ENCODE data around the gene RNU2-1.

Gene RNU2-1

DNA sequence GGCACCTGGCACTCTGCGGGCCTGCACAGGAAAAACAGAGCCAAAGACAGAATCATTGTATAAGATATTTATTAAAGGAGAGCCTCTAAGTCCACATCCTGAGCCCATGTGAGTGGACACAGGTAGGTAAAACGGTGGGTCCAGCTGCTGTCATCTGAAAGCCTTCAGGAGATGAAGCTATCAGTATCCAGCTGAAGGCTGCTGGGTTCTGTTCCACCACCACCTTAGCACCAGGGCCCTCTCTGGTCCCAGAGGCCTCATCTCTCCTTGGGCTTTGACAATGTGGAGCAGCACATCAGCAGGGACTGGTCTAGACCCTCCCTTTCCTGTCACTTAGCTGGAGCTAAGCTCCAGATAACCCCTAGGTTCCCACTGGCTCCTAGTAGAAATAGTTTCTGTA lies 14.8 kb downstream of the RNU2-1 start:
- Histone ChIP-seq H3K27me3 (ENCODE audit: insufficient read depth, poor library complexity, severe bottlenecking) (no peaks in the 10 kb centered on the region), H3K9me3 (ENCODE audit: severe bottlenecking) (no peaks in the 10 kb centered on the region), H3K4me1 (ENCODE audit: insufficient read depth, poor library complexity, severe bottlenecking) (no peaks in the 10 kb centered on the region), H3K36me3 (ENCODE audit: low read depth) (no peaks in the 10 kb centered on the region), H3K4me3 (ENCODE audit: severe bottlenecking) (no peak overlapping the region), H3K27ac (ENCODE audit: poor library complexity, severe bottlenecking) (no peak overlapping the region)
- ATAC-seq (ENCODE audit: low read depth) (no peak), DNase-seq (ENCODE audit: low spot score) (no peak)
- TF ChIP-seq, protein P1, sequence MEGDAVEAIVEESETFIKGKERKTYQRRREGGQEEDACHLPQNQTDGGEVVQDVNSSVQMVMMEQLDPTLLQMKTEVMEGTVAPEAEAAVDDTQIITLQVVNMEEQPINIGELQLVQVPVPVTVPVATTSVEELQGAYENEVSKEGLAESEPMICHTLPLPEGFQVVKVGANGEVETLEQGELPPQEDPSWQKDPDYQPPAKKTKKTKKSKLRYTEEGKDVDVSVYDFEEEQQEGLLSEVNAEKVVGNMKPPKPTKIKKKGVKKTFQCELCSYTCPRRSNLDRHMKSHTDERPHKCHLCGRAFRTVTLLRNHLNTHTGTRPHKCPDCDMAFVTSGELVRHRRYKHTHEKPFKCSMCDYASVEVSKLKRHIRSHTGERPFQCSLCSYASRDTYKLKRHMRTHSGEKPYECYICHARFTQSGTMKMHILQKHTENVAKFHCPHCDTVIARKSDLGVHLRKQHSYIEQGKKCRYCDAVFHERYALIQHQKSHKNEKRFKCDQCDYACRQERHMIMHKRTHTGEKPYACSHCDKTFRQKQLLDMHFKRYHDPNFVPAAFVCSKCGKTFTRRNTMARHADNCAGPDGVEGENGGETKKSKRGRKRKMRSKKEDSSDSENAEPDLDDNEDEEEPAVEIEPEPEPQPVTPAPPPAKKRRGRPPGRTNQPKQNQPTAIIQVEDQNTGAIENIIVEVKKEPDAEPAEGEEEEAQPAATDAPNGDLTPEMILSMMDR (IDR thresholded peaks at IDR 0.05; ENCODE audit: poor library complexity, severe bottlenecking) = no peak

DNA sequence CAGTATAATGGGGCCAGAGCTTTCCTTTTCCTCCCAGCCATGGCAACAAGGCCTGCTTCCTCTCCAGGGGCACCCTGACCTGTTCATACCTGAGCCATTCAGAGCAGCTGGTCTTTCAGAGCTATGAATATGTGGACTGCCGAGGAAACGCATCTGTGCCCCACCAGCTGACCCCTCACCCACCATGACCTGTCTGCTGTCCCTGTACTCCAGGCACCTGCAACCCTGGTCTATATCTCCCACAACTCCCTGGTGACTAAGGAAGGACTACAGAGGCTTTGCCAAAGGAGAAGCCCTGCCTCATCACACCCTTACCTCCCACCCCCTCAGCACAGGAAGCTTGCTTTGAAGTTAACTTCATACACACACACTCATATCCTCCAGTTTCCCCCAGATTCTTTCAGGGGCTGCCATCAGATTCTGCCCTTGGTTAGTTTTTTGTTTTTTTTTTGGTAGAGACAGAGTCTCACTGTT lies 16.1 kb downstream of the RNU2-1 start:
- TF ChIP-seq, protein P1 (IDR thresholded peaks at IDR 0.05; ENCODE audit: poor library complexity, severe bottlenecking) = no peak
- H3K27me3 ChIP-seq (ENCODE audit: insufficient read depth, poor library complexity, severe bottlenecking) = no peaks in the 10 kb centered on the region
- H3K4me3 ChIP-seq (ENCODE audit: severe bottlenecking) = no peak overlapping the region
- ATAC-seq (ENCODE audit: low read depth) = no peak
- no peaks in the 10 kb centered on the region for H3K9me3 ChIP-seq (ENCODE audit: severe bottlenecking)
- H3K4me1 ChIP-seq (ENCODE audit: insufficient read depth, poor library complexity, severe bottlenecking) = no peaks in the 10 kb centered on the region
- no peak overlapping the region for H3K27ac ChIP-seq (ENCODE audit: poor library complexity, severe bottlenecking)
- H3K36me3 ChIP-seq (ENCODE audit: low read depth) = no peaks in the 10 kb centered on the region
- DNase-seq (ENCODE audit: low spot score) = no peak

DNA sequence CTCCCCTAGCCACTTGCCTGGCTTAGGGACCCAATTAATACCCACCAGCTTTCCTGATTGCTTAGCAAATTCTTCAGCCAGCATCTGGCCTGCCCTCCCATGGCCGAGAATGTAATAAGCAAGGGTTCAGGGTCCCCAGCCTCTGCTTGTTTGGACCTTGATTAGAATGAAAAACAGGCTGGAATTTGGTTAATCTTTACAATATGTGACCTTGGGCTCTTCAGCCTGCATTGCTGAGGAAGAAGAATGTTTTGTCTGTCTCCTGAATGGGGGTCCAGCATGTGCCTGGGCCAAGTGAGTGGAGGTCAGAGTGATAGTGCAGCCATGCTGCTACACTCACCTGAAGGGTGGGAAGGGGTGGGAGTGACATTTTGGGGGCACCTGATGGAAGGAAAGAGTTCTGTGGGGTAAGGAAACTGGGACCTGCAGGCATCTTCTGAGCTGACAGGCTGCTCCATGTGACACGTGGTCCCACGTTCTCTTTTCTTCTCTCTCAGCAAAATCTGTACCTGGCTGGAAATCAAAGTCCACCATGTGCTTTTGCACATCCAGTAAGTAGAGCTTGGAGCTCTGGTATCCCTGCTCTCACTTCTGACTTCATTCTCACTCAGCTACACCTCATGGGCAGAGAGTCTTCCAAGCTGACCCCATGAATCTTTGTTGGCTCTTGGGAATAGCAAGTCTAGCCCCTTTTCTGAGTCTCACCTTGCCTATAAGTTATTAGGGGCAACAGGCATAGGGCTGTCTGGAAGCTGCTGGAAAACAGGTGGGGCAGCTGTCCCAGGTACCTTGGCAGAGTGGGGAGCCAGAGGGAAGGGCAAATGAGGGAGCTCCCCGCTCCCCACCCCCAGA lies 16.8 kb downstream of the RNU2-1 start:
- Histone ChIP-seq H3K4me3 (ENCODE audit: severe bottlenecking) (no peak overlapping the region), H3K36me3 (ENCODE audit: low read depth) (no peaks in the 10 kb centered on the region), H3K27ac (ENCODE audit: poor library complexity, severe bottlenecking) (no peak overlapping the region), H3K4me1 (ENCODE audit: insufficient read depth, poor library complexity, severe bottlenecking) (no peaks in the 10 kb centered on the region), H3K9me3 (ENCODE audit: severe bottlenecking) (no peaks in the 10 kb centered on the region), H3K27me3 (ENCODE audit: insufficient read depth, poor library complexity, severe bottlenecking) (no peaks in the 10 kb centered on the region)
- ATAC-seq (ENCODE audit: low read depth) (no peak), DNase-seq (ENCODE audit: low spot score) (no peak)
- TF ChIP-seq, protein P1 (IDR thresholded peaks at IDR 0.05; ENCODE audit: poor library complexity, severe bottlenecking) = no peak

DNA sequence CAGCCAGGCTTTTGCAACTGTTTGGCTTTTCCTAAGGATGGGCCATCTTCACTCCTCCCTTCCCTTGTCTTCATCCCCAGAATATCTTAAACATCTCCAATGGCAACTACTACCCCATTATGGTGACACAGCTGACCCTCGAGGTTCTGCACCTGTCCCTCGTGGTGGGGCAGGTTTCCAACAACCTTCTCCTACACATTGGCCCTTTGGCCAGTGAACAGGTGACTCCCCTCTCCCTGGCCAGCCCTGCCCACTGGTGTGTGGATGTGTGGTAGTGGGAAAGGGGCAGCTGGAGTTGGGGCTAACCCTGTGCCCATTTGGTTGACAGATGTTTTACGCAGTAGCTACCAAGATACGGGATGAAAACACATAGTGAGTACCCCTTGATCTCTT lies 17.4 kb downstream of the RNU2-1 start:
- H3K27me3 ChIP-seq (ENCODE audit: insufficient read depth, poor library complexity, severe bottlenecking) = no peaks in the 10 kb centered on the region

More for the DNA sequence above, 17.4 kb downstream of the RNU2-1 start:
- no peak for ATAC-seq (ENCODE audit: low read depth)
- TF ChIP-seq, protein P1 (IDR thresholded peaks at IDR 0.05; ENCODE audit: poor library complexity, severe bottlenecking) = no peak
- H3K4me1 ChIP-seq (ENCODE audit: insufficient read depth, poor library complexity, severe bottlenecking) = no peaks in the 10 kb centered on the region
- no peaks in the 10 kb centered on the region for H3K9me3 ChIP-seq (ENCODE audit: severe bottlenecking)
- no peak overlapping the region for H3K27ac ChIP-seq (ENCODE audit: poor library complexity, severe bottlenecking)
- no peak overlapping the region for H3K4me3 ChIP-seq (ENCODE audit: severe bottlenecking)
- DNase-seq (ENCODE audit: low spot score) = no peak
- H3K36me3 ChIP-seq (ENCODE audit: low read depth) = no peaks in the 10 kb centered on the region

All from RWPE2 (cell line).